HG02885 (cell line): Measurements from ENCODE around the gene PIGN.

Experiments used
- ATAC-seq: cut with Tn5 transposase; IDR thresholded peaks from one replicate; pipeline ENCODE4 v1.9.1; 2021; ENCODE audit warnings: mild to moderate bottlenecking; ENCODE audit not compliant: unreplicated experiment, poor library complexity

PIGN gene

DNA sequence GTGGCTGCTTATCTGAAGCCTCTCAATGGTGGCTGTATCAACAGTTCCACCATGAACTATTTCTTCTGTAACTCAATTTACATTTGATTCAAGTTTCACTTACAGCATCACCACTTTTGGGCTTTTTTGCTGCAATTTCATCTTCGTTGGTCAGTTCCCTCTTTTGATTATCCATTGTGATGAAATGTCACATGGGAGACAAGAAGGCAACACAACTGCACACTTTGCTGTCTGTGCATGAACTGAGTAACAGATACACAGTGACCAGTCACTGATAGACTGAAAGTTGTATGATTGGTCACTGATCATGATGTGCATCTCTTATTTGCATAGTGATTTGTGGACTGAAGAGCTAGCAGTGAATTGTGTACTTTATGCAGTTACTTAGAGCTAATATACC lies 163.3 kb downstream of the PIGN start:
- no peak for ATAC-seq

DNA sequence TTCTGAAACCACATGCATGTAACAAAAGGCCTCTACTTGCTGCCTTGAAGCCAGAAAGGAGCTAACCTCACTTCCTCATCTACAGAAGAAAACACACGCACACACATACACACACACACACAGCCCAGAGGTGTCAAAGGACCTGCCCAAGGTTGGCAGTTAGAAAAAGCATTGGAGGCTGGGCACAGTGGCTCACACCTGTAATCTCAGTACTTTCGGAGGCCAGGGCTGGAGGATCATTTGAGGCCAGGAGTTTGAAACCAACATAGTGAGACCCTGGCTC lies 168.2 kb downstream of the PIGN start:
- ATAC-seq, result no peak

DNA sequence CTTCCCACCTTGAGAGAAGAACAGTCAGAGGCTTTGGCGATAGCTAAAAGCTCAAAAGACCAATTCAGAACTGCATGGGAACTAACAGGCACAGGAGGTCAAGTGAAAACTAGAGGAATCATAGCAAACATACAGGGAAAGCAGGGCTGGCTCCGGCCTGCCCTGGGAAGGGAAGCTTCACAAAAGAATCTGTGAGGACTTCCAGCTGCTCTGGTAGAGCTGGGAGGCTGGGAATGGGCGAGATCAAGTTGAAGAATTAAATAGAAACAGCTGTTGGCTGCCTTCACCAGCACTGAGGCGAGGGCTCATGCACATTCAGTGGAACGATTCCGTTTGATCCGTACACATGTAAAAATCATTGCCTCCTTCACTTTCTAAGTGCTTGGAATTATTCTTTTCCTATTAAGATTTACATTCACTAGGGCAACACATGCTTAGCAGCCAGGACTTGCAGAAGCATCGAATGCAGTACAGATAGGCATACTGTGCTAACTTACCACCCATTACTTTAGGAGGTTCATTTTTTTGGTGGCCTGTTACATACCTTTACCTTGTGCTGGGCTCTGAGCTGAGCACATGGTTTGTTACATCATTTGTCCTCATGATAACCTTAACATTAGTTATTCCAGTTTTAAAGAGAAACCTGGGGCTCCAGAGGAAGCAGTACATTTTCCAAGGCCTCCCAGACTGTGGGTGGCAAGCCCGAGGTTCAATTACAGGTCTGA lies 168.7 kb downstream of the PIGN start:
- ATAC-seq, result no peak

DNA sequence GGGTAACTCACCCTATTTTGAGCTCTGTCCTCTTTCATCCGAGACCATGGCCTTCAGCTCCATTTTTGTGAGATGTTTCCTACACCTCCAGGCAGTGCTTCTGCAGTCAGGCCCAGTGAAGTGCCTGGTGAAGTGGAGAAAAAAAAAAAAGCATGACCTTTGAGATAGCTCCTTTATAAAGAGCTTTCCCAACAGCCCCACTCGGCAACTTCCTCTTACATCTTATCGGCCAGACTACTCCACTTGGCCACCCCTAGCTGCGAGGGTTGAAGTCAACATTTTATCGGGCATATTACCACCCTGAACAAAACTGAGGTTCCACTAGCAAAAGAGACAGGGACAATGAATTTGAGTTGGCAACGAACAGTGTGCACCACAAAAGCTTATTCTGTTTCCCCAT lies 169.2 kb downstream of the PIGN start:
- no peak for ATAC-seq

DNA sequence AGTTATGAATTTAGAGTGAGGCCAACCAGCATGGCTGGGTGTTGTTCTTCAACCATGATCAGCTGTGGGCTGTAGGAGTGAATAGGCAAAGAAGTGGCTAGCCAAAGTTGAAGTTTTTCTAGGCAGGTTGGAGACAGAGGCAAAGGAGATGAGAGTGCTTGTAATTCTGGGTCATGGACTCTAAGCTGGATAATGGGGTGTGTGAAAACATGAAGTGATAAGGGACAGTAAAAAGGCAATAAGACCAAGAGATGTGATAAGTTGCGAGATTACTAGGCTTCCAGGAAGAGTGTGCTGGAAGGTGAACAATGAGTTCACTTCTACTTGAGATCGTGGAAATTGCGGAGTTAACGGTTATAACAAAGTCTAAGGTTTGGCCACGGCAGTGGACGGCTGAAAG lies 175.4 kb downstream of the PIGN start:
- no peak for ATAC-seq

DNA sequence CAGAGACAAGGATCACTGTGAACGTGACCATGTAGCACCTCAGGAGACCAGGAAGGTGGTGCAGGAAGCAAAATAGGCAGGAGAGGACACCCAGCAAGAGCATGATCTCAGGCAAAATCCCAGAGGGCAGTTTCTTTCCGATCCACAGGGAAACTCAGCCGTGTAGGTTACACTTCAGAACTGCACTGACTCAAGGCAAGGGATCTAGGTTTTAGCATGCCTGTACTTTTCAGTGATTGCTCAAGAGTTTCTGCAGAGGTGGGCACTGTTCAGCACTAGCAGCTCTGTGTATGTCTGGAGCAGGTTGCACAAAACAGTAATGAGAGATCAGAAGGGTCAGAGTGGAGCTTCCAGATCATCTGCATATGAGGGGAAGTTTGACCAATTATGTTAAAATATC lies 177.3 kb downstream of the PIGN start:
- ATAC-seq, result no peak

DNA sequence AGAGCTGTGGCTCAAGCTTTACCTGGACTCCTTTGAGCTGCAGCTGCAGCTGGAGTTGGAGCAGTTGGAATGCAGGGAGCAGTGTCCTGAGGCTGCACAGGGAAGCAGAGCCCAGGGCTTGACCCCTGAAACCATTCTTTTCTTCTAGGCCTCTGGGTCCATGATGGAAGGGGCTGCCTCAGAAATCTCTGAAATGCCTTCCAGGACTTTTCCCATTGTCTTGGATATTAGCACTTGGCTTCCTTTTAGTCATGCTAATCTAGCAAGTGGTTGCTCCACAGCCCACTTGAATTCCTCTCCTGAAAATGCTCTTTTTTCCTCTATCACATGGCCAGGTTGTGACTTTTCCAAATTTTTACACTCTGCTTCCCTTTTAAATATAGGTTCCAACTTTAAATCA lies 185.5 kb downstream of the PIGN start:
- ATAC-seq, result no peak

DNA sequence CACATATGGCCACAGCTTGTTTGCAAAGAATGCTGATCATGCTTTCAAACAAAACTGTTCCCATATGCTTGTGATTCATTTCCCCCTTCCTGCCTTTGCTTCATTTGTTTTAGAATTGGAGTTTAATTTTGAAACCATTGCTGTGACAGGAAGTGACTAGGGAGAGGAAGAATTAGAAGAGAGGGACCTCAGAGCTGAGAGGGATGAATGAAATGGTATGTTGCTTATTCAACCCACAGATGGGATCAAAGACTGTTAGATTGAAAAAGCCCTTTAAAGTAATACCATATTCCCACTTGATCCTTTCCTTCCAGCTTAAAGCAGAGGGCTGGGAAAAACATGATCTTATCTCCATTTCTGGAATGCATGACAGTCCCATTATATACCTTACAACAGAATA lies 187.9 kb downstream of the PIGN start:
- no peak for ATAC-seq

DNA sequence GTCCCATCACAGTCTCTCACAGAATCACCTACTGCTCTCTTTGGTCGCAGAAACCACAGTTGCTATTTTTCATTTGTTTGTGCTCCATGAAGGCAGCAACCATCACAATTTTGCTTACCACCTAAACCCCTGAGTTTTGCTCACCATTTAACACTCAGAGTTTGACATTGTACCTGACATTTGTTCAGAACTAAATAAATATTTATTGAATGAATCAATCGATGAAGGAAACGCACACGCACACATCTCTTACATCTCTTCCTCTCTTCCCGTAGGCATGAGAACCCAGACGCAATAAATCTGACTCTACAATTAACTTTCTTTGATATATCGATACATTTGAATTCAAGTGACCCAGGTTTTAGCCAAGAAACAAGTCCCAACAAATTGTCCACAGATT lies 188.5 kb downstream of the PIGN start:
- ATAC-seq, result no peak

DNA sequence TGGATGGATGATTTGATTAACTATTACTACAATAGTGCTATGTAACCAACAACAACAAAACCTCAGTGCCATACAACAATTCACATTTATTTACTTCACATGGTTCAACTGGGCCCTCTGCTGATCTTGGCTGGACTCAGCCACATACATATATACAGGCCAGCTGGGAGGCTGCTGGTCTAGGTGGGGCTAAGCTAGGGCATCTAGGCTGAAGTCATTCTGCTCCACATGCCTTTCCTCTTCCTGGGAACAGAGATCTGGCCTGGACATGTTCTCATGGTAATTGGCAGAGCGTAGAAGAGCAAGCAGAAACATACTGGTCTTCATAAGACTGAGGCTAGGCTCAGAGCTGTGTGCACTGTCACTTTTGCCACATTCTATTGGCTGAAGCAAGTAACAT lies 191.2 kb downstream of the PIGN start:
- no peak for ATAC-seq

DNA sequence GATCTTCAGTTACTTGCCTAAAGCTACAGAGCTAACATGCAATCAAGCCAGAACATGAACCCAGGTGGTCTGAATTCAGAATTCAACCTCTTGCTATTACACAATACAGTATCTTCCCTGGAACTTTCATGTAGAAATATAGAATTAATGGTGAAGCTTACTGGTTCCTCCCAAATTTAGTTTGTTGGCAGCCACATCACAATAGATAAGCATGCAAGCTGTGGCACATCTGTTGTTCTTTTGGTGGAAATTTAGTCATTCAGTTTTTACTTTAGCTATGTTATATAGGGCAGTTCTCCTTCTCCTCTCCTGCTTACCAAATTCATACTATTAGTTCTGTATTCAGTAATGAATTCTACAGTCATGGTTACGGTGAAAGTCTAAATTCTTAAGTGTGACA lies 193.0 kb downstream of the PIGN start:
- no peak for ATAC-seq

DNA sequence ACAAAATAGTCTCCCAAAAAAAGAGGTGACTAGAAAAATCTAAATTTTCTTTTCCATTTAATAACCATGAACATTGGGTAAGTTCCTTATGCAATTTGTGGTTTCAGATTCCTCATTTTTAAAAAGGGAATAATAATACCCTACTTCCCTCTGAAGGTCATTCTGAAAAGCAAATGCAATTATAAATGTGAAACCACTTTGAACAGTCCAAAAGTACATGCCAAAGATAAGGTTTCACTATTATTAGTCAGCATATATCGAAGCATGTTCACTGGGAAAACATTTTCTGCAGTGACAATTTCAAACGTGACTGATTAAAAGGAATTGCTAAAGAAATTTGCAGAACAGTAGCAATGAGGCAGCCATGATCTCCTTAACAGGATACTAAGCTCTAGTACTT lies 193.9 kb downstream of the PIGN start:
- ATAC-seq, result peak; percentile 55

DNA sequence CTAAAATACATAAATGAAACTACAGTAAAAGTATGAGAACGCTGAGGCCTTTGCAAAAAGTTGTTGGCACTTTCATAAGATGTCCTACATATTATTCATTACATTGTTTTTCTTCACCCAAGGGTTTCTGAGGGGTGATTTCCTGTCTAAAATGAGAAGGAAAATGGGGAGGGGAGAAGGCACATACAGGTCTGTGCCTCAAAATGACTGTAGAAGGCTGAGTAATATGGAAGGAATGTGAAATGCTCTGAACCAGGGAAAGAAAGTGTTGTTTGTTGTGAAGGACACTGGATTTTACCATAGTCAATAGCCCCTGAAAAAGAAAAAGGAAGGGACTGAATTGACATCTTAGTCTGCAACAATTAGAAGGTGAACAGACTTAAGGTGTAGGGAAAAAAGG lies 194.6 kb downstream of the PIGN start:
- ATAC-seq, result no peak

DNA sequence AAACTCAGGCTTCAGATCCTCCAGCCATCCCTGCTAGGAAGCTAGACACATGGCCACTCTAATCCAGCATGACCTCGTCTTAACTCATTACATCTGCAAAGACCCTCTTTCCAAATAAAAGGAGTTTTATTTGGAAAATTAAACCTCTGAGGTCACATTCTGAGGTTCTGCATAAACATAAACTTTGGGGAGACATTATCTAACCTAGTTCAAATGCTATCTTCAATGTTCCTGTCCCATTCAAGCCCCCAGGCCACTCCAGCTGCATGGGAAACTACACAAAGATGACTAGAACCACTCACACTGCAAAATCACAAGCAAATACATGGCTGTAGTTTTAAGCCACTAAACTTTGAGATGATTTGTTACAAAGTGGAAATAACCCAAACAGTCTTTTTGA lies 195.0 kb downstream of the PIGN start:
- ATAC-seq, result no peak

DNA sequence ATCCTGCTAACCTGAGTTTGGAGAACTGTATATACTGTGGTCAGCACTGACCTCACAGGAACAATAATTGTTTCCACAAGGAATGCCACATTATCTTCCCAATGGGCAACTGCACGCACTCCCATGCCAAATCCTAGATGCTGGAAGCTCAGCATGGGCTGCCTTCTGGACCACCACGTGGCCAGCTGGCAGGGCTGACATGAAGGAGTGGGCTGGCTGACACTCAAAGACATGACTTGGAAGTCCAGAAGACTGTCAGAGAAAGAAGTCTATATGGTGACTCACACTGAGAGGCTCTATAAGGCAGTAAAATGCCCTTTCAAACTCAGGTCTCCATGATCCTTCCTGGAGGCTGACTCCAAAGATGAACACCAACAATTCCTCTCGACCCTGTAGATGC lies 195.7 kb downstream of the PIGN start:
- ATAC-seq, result no peak
